ENCODE results near the gene UBQLN4. TPM values are rescaled to one million over a fixed set of nuclear protein-coding genes. Genes with fewer than 3 reads are reported as not detected.

UBQLN4 gene
- total RNA-seq, 6 experiments from 2014 or later = 19.0 to 25.5 (median 21.0) TPM

DNA sequence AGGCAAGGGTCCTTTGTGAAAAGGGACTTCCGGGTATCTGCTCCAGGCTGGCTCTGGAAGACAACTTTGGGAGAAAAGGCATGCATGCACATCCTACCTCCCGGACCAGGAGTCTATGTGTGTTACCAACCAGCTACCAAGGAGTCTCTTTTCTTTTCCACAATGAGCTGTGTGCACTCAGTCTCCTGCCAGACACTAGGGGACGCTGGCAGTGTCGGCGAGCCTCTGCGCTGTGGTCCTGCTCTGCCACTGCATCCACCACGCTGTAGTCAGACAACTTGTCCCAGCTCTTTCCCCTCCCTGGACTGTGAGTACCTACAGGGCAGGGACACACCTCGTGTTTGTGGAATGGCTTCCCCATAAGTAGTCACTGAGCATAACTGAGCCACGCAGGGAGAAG lies 27.7 kb downstream of the UBQLN4 start:
- no peaks in the 10 kb centered on the region for H3K4me1 ChIP-seq
- DNase-seq (peak in 1 of 3 donors; percentile 40), ATAC-seq (peak; percentile 67 to 83 (median 75))
- H3K36me3 ChIP-seq = no peaks in the 10 kb centered on the region
- H3K9me3 ChIP-seq = no peaks in the 10 kb centered on the region
- TF ChIP-seq, protein P1, sequence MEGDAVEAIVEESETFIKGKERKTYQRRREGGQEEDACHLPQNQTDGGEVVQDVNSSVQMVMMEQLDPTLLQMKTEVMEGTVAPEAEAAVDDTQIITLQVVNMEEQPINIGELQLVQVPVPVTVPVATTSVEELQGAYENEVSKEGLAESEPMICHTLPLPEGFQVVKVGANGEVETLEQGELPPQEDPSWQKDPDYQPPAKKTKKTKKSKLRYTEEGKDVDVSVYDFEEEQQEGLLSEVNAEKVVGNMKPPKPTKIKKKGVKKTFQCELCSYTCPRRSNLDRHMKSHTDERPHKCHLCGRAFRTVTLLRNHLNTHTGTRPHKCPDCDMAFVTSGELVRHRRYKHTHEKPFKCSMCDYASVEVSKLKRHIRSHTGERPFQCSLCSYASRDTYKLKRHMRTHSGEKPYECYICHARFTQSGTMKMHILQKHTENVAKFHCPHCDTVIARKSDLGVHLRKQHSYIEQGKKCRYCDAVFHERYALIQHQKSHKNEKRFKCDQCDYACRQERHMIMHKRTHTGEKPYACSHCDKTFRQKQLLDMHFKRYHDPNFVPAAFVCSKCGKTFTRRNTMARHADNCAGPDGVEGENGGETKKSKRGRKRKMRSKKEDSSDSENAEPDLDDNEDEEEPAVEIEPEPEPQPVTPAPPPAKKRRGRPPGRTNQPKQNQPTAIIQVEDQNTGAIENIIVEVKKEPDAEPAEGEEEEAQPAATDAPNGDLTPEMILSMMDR (IDR thresholded peaks at IDR 0.05) = peak; percentile 37 to 44 (median 38)
- TF ChIP-seq POLR2A (IDR thresholded peaks at IDR 0.05) = no peak
- no peak overlapping the region for H3K4me3 ChIP-seq
- 18% methylated on average over 8 of the region's 9 CpGs for WGBS (ENCODE audit: insufficient coverage, low coverage, low lambda C conversion rate, missing lambda C conversion rate)
- intact Hi-C loops (cut with DNase I) = no loop called here
- H3K27me3 ChIP-seq = no peaks in the 10 kb centered on the region
- no peak overlapping the region for H3K27ac ChIP-seq

DNA sequence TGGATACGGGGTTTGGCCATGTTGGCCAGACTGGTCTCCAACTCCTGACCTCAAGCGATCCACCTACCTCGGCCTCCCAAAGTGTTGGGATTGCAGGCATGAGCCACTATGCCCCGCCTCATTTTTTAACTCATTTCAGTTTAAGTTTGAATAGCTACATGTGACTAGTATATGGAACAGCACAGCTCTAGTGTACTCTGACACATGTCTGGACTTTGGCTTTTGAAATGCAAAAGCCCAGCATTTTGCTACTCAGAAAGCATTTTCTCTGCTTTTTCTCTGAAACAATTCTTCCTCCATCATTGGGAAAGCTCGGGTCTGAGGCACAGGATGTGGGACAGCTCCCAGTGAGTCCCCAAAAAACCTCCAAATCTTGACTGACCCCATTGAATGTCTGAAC lies 28.8 kb downstream of the UBQLN4 start:
- Histone ChIP-seq H3K27me3 (no peaks in the 10 kb centered on the region), H3K9me3 (no peaks in the 10 kb centered on the region), H3K27ac (no peak overlapping the region), H3K4me3 (no peak overlapping the region), H3K4me1 (peaks cover 0 to 4% (median 1%) of the 10 kb centered on the region in 4 donors), H3K36me3 (no peaks in the 10 kb centered on the region)
- DNase-seq (no peak), ATAC-seq (no peak)
- intact Hi-C loops (cut with DNase I) = no loop called here
- TF ChIP-seq POLR2A (IDR thresholded peaks at IDR 0.05) = no peak
- TF ChIP-seq, protein P1 (IDR thresholded peaks at IDR 0.05) = no peak
- WGBS (ENCODE audit: insufficient coverage, low coverage, low lambda C conversion rate, missing lambda C conversion rate) = 51% methylated on average over 5 of the region's 5 CpGs

DNA sequence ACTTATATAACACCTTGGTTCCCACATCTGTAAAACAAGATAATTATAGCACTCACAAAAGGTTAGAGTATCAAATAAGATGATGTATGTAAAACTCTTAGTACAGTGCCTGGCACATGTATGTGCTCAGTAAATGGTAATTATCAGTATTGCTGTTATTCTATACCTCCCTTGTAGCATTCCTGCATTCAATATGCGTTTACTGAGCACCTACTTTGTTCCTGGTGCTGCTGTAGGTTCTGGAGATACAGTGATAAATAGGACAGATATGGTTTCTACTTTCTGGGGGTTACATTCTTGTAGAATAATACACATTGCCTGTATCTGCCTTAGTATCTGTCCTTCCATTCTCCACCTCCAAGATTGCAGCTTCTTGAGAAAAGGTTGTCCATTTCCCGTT lies 31.6 kb downstream of the UBQLN4 start:
- ATAC-seq = no peak
- 60% methylated on average over 2 of the region's 2 CpGs for WGBS (ENCODE audit: insufficient coverage, low coverage, low lambda C conversion rate, missing lambda C conversion rate)
- Histone ChIP-seq H3K27me3 (no peaks in the 10 kb centered on the region), H3K4me1 (peaks cover 0 to 8% (median 3%) of the 10 kb centered on the region in 4 donors), H3K9me3 (no peaks in the 10 kb centered on the region), H3K4me3 (no peak overlapping the region), H3K36me3 (peaks cover 0 to 23% (median 5%) of the 10 kb centered on the region in 4 donors), H3K27ac (no peak overlapping the region)
- TF ChIP-seq, protein P1 (IDR thresholded peaks at IDR 0.05) = no peak
- TF ChIP-seq POLR2A (IDR thresholded peaks at IDR 0.05) = no peak
- intact Hi-C loops (cut with DNase I) = no loop called here
- no peak for DNase-seq

DNA sequence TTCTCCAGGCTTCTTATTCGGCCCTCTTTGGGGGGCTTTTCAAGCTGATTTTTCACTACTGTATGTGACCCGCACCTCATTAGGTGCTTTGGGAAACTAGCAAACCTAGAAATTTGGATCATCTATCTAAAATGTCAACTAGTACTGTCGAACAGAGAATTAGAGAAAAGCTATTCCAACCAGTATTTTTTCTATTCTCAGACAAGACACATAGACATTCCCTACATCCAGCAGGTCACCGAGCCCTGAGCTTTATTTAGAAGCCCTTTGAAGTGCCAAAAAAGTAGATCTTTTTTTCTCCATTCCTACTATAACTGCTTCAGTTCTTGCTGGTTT lies 32.5 kb downstream of the UBQLN4 start:
- intact Hi-C loops (cut with DNase I) = no loop called here
- Histone ChIP-seq H3K9me3 (no peaks in the 10 kb centered on the region), H3K36me3 (peaks cover 0 to 31% (median 8%) of the 10 kb centered on the region in 4 donors), H3K27ac (no peak overlapping the region), H3K27me3 (no peaks in the 10 kb centered on the region), H3K4me3 (peak overlapping the region; percentile 86 to 88 (median 87)), H3K4me1 (peaks cover 0 to 8% (median 3%) of the 10 kb centered on the region in 4 donors)
- 0% methylated on average over 4 of the region's 4 CpGs for WGBS (ENCODE audit: insufficient coverage, low coverage, low lambda C conversion rate, missing lambda C conversion rate)
- TF ChIP-seq, protein P1 (IDR thresholded peaks at IDR 0.05) = no peak
- no peak for TF ChIP-seq POLR2A (IDR thresholded peaks at IDR 0.05)
- ATAC-seq = no peak
- DNase-seq = no peak
